SK-N-SH (cell line): ENCODE results near the gene TAOK2. TPM values are rescaled to one million over a fixed set of nuclear protein-coding genes. Genes with fewer than 3 reads are reported as not detected.

ENCODE experiments used
- CTCF ChIA-PET: fragments of 300-600, 350-600 bp; formaldehyde crosslinking; extraction: SDS; loops from one replicate; lab custom pipeline; 2021; lab: Yijun Ruan, JAX
- POLR2A ChIA-PET: fragments of 350-600 bp; sonication (Branson Sonifier 250); formaldehyde crosslinking; extraction: SDS; loops from one replicate; lab custom pipeline; 2020; ENCODE audit warnings: antibody characterized with exemption, inconsistent platforms; lab: Yijun Ruan, JAX
- DNase-seq: peaks from one replicate; pipeline ENCODE4 v3.0.0; 2012
- H2AFZ ChIP-seq: fragments of 200-600 bp; sonication (generic); 2 replicates; pipeline ENCODE4 v1.8.1; 2016; ENCODE audit warnings: antibody characterized with exemption, mild to moderate bottlenecking, low read depth
- H3F3A ChIP-seq: fragments of 200-600 bp; sonication (generic); replicated peaks from 2 replicates; pipeline ENCODE3; 2016; ENCODE audit warnings: antibody characterized with exemption, mild to moderate bottlenecking; ENCODE audit not compliant: insufficient read depth
- H3K27ac ChIP-seq, 2 experiments: fragments of 200-500 bp in 1 of 2; fragments of 200-600 bp in 1 of 2; sonication (Bioruptor generic) in 1 of 2; sonication (generic), shearing (Covaris generic) in 1 of 2; 2 replicates each; pipeline versions ENCODE4 v1.5.1 to v1.6.1; 2014 to 2016; ENCODE audit warnings: low read depth in 2 of 2, inconsistent platforms in 1 of 2, low read length in 1 of 2, mild to moderate bottlenecking in 1 of 2, mixed read lengths in 1 of 2
- H3K27me3 ChIP-seq: fragments of 200-600 bp; sonication (generic), shearing (Covaris generic); 2 replicates; pipeline ENCODE4 v1.6.1; 2016; ENCODE audit warnings: mixed run types; ENCODE audit not compliant: insufficient read depth
- H3K36me3 ChIP-seq, 2 experiments: fragments of 200-500 bp in 1 of 2; fragments of 200-600 bp in 1 of 2; sonication (Bioruptor generic) in 1 of 2; sonication (generic) in 1 of 2; replicated peaks in 1 of 2; 2 replicates each; pipeline versions ENCODE3 to v1.5.1; 2014 to 2016; ENCODE audit warnings: low read length in 1 of 2, mild to moderate bottlenecking in 1 of 2; ENCODE audit not compliant: insufficient read depth in 2 of 2, control insufficient read depth in 1 of 2
- H3K4me1 ChIP-seq, 2 experiments: fragments of 200-500 bp in 1 of 2; fragments of 200-600 bp in 1 of 2; sonication (Bioruptor generic) in 1 of 2; sonication (generic), shearing (Covaris generic) in 1 of 2; 2 replicates each; pipeline versions ENCODE4 v1.5.1 to v1.6.1; 2014 to 2016; ENCODE audit warnings: low read depth in 1 of 2, low read length in 1 of 2, mixed run types in 1 of 2; ENCODE audit not compliant: insufficient read depth in 2 of 2, control insufficient read depth in 1 of 2
- H3K4me2 ChIP-seq: fragments of 200-600 bp; sonication (generic), shearing (Covaris generic); 2 replicates; pipeline ENCODE4 v1.6.1; 2017; ENCODE audit warnings: mixed run types
- H3K4me3 ChIP-seq, 2 experiments: fragments of 200-500 bp in 1 of 2; fragments of 200-600 bp in 1 of 2; sonication (Bioruptor generic) in 1 of 2; sonication (generic), shearing (Covaris generic) in 1 of 2; 2 replicates each; pipeline versions ENCODE4 v1.5.1 to v1.8.1; 2014 to 2016; ENCODE audit warnings: low read depth in 2 of 2, inconsistent platforms in 1 of 2, low read length in 1 of 2, mild to moderate bottlenecking in 1 of 2, mixed read lengths in 1 of 2, moderate library complexity in 1 of 2
- H3K79me2 ChIP-seq: fragments of 200-600 bp; sonication (generic); 2 replicates; pipeline ENCODE4 v1.8.1; 2017; ENCODE audit warnings: mild to moderate bottlenecking; ENCODE audit not compliant: insufficient read depth
- H3K9ac ChIP-seq: fragments of 200-600 bp; sonication (generic); 2 replicates; pipeline ENCODE4 v1.6.1; 2017; ENCODE audit warnings: mixed run types
- H3K9me2 ChIP-seq: fragments of 200-600 bp; sonication (generic); 2 replicates; pipeline ENCODE4 v1.6.1; 2017; ENCODE audit warnings: mixed run types
- H3K9me3 ChIP-seq: fragments of 200-600 bp; sonication (generic); 2 replicates; pipeline ENCODE4 v1.6.1; 2017; ENCODE audit warnings: mixed run types, mild to moderate bottlenecking, moderate library complexity
- H4K20me1 ChIP-seq: fragments of 200-600 bp; sonication (generic); 2 replicates; pipeline ENCODE4 v1.6.1; 2017; ENCODE audit warnings: mild to moderate bottlenecking, mixed run types; ENCODE audit not compliant: insufficient read depth
- CHD2 ChIP-seq: fragments of 150-350 bp; IDR thresholded peaks from 2 replicates; pipeline ENCODE4 v1.6.1; 2018; ENCODE audit warnings: low read length; ENCODE audit not compliant: partially characterized antibody
- ELF1 ChIP-seq: IDR thresholded peaks from 2 replicates; pipeline ENCODE4 v1.4.0; 2012
- EZH2phosphoT487 ChIP-seq: fragments of 200-600 bp; sonication (generic); IDR thresholded peaks from 2 replicates; pipeline ENCODE4 v1.6.1; 2017; ENCODE audit warnings: low read depth, mixed run types, mild to moderate bottlenecking, antibody characterized with exemption, moderate library complexity, borderline replicate concordance
- FOSL2 ChIP-seq: IDR thresholded peaks from 2 replicates; pipeline ENCODE4 v1.4.0; 2012; ENCODE audit warnings: low read depth, mild to moderate bottlenecking, moderate library complexity, borderline replicate concordance
- GABPA ChIP-seq: IDR thresholded peaks from 2 replicates; pipeline ENCODE4 v1.4.0; 2012; ENCODE audit warnings: low read depth, mild to moderate bottlenecking
- JUND ChIP-seq: IDR thresholded peaks from 2 replicates; pipeline ENCODE4 v1.4.0; 2012
- MEF2A ChIP-seq: IDR thresholded peaks from 2 replicates; pipeline ENCODE4 v1.4.0; 2012; ENCODE audit warnings: low read depth, borderline replicate concordance
- PBX3 ChIP-seq: IDR thresholded peaks from 2 replicates; pipeline ENCODE4; 2012
- RAD21 ChIP-seq: IDR thresholded peaks from 2 replicates; pipeline ENCODE4 v1.6.1; 2012; ENCODE audit warnings: mild to moderate bottlenecking, low read length
- REST ChIP-seq: IDR thresholded peaks from 2 replicates; pipeline ENCODE4 v1.6.1; 2012; ENCODE audit warnings: mild to moderate bottlenecking, low read depth, low read length, moderate library complexity
- SIN3A ChIP-seq: IDR thresholded peaks from 2 replicates; pipeline ENCODE4 v1.6.1; 2012; ENCODE audit warnings: low read depth, mild to moderate bottlenecking, low read length, moderate library complexity, borderline replicate concordance
- SMC3 ChIP-seq: IDR thresholded peaks from 2 replicates; pipeline ENCODE4 v1.6.1; 2012; ENCODE audit warnings: low read depth, low read length, improper control_type of control experiment
- TAF1 ChIP-seq: IDR thresholded peaks from 2 replicates; pipeline ENCODE4 v1.6.1; 2012; ENCODE audit warnings: low read depth, mild to moderate bottlenecking, low read length, moderate library complexity, borderline replicate concordance
- TEAD4 ChIP-seq: IDR thresholded peaks from 2 replicates; pipeline ENCODE4 v1.4.0; 2012; ENCODE audit warnings: mild to moderate bottlenecking, borderline replicate concordance; ENCODE audit not compliant: insufficient read depth
- USF1 ChIP-seq: IDR thresholded peaks from 2 replicates; pipeline ENCODE4 v1.4.0; 2012; ENCODE audit warnings: low read depth, borderline replicate concordance
- WGBS: methylation state at CpG from one replicate; pipeline ENCODE4 v1.1.6; 2017; ENCODE audit warnings: low lambda C conversion rate; 5-methylcytosine and 5-hydroxymethylcytosine counted together
- polyA plus RNA-seq, 3 experiments: library from polyadenylated mRNA; depleted of rRNA; stranded (reverse); fragments of >200 nt; gene quantifications; 2 replicates each; pipeline ENCODE4 v1.2.3, GENCODE V29; 2012
- TF ChIP-seq, protein P1 (sequence below): fragments of 200-600 bp; sonication (generic); IDR thresholded peaks from 2 replicates; pipeline ENCODE4 v1.6.1; 2017; ENCODE audit warnings: antibody characterized with exemption, mild to moderate bottlenecking, moderate library complexity
- TF ChIP-seq, protein P2 (sequence below): IDR thresholded peaks from 2 replicates; pipeline ENCODE4 v1.4.0; 2012; ENCODE audit warnings: low read depth

Gene TAOK2
- polyA plus RNA-seq, 1 of the 3 experiments (the other 2 are of a cell fraction) = 21.9 TPM

DNA sequence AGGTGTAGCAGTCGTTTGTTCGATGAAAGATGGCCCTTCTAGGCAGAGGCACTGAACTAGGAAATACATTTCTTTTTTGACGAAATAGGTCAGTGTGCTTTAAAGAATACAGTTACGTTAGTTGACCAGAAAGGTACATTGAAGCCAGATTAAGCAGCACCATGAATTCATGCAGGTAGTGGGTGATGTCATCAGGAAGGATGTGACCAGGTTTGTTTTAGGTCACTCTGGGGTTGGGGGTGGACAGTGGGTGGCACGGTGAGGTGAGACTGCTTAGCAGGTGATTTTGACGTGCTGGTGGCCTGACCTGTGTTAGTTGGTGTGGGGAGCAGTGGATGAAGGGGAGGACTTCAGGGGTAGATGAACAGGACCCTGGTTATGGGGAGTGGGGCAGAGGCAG lies 25.9 kb downstream of the TAOK2 start:
- CTCF ChIA-PET = no interaction called here
- Histone ChIP-seq H3K27ac (no peak overlapping the region), H3F3A (no peaks in the 10 kb centered on the region), H3K4me1 (peaks cover 0 to 12% of the 10 kb centered on the region in 2 experiments; a peak in 1 of 4 replicates), H3K36me3 (peaks cover 5 to 13% of the 10 kb centered on the region in 2 experiments), H3K4me3 (no peak overlapping the region), H4K20me1 (no peaks in the 10 kb centered on the region), H3K9me3 (no peaks in the 10 kb centered on the region), H3K9ac (no peak overlapping the region), H3K79me2 (peaks cover 19% of the 10 kb centered on the region; the same call in 1 of the 2 replicates), H2AFZ (no peak overlapping the region), H3K4me2 (no peak overlapping the region), H3K27me3 (no peaks in the 10 kb centered on the region), H3K9me2 (no peaks in the 10 kb centered on the region)
- DNase-seq = no peak
- no peak for TF ChIP-seq TAF1
- no peak for TF ChIP-seq PBX3
- TF ChIP-seq FOSL2 = no peak
- TF ChIP-seq EZH2phosphoT487 = no peak
- TF ChIP-seq CHD2 = no peak
- no peak for TF ChIP-seq RAD21
- no peak for TF ChIP-seq GABPA
- TF ChIP-seq, protein P1, sequence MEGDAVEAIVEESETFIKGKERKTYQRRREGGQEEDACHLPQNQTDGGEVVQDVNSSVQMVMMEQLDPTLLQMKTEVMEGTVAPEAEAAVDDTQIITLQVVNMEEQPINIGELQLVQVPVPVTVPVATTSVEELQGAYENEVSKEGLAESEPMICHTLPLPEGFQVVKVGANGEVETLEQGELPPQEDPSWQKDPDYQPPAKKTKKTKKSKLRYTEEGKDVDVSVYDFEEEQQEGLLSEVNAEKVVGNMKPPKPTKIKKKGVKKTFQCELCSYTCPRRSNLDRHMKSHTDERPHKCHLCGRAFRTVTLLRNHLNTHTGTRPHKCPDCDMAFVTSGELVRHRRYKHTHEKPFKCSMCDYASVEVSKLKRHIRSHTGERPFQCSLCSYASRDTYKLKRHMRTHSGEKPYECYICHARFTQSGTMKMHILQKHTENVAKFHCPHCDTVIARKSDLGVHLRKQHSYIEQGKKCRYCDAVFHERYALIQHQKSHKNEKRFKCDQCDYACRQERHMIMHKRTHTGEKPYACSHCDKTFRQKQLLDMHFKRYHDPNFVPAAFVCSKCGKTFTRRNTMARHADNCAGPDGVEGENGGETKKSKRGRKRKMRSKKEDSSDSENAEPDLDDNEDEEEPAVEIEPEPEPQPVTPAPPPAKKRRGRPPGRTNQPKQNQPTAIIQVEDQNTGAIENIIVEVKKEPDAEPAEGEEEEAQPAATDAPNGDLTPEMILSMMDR = no peak
- TF ChIP-seq MEF2A = no peak
- no peak for TF ChIP-seq SIN3A
- TF ChIP-seq ELF1 = no peak
- TF ChIP-seq TEAD4 = no peak
- TF ChIP-seq, protein P2, sequence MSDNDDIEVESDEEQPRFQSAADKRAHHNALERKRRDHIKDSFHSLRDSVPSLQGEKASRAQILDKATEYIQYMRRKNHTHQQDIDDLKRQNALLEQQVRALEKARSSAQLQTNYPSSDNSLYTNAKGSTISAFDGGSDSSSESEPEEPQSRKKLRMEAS = no peak
- no peak for TF ChIP-seq JUND
- TF ChIP-seq USF1 = no peak
- no peak for TF ChIP-seq REST
- TF ChIP-seq SMC3 = no peak
- POLR2A ChIA-PET = interaction anchor here (1.1 kb wide), 1 partner anchor 73 kb away, joined by 3 read pairs; no protein-coding TSS in a partner anchor
- WGBS = 90% methylated on average over 6 of the region's 6 CpGs
